ENCODE measurements around the gene TCERG1L.
A peak's percentile ranks its signal among the peaks of the same experiment; 100 is the strongest.
"Not testable (repeated sequence)": the region's sequence is repeated elsewhere in the genome, so short reads cannot be mapped to it uniquely, and the experiment has no call there.

Gene TCERG1L

DNA sequence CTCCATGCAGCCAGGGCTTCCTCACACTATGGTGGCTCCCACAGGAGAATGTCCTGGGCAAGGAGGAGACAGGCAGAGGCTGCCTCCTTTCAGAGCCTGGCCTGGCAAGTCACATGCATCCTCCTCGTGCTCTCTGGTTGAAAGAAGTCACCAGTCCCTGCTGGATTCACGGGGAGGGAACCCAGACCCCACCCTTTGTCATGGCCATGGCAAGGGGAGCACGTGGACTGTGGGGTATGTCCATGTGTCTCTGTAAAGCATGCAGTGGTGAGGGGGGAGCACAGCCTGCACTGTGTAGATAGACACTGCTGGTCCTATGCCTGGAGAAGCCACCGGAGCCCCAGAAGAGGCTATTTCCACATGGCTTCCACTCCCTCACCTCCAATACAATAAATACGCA is 225.0 kb downstream of the TCERG1L start:
- H3K4me3 ChIP-seq (ENCODE audit: low read length), result no peak overlapping the region
- no peak for DNase-seq (ENCODE audit: low read depth, low spot score)

DNA sequence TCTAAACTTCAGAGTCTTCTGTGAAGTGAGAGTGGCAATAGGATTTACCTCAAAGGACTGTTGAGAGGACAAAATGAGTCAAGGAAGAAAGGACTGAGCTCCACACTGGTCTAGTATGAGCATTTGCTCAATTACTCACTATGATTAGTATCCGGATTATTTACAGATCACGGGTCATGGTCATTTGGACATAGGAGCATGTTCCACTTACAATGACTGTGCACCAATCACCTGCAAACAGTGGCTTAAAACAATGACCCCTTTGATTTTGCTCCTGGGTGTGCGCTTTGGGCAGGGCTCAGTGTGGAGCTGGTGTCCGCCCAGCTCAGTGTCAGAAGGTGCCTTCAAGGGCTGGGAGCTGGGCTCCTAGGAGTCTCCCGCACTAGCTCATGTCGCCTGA is 225.4 kb downstream of the TCERG1L start:
- no peak overlapping the region for H3K4me3 ChIP-seq (ENCODE audit: low read length)
- DNase-seq (ENCODE audit: low read depth, low spot score), result no peak

DNA sequence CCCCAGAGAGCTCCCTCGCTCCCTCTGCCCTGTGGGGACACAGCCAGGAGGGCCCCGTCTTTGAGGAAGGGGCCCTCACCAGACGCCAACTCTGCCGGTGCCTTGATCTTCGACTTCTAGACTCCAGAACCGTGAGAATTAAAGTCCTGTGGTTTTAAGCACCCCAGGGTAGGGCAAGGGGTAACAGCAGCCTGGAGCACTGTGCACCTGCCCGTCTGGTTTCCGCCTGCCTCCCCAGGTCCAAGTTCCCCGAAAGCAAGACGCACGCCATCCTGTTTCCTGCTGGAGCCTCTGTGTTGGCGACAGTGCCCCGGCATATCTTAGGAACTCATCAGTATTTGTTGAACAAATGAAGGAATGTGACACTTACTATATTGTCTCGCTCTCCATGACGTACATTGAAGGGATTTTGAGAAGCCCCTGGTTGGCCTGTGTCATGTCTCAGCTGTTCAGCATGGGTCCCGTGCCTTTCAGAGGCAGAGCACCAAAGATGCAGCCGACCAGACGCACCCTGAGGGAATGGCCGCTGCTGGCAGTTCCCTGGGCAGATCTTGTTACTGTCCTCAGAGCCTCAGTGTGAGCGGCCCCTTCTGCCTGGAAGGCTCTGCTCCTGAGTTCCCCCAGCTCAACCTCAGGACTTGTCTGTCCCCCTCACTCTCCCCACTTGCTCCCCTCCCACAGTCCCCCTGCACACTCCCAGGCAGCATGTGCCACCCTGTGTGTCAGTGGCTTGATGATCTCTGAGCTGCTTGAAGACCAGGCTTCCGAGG is 226.2 kb downstream of the TCERG1L start:
- peak; percentile 85 for DNase-seq (ENCODE audit: low read depth, low spot score)
- H3K4me3 ChIP-seq (ENCODE audit: low read length), result peak overlapping the region; percentile 16

DNA sequence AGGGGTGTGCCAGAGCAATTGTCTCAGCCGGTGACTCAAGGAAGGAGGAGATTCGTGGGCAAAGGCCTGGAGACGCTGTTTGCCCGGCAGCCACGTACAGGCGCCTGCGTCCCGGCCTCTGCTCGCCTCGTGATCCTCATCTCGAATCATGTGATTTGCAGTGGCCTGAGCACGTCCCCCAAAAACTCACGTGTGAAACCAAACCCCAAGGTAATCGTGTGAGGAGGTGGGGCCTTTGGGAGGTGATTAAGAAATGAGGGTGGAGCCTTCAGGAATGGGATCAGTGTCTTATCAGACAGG is 226.8 kb downstream of the TCERG1L start:
- H3K4me3 ChIP-seq (ENCODE audit: low read length), result peak overlapping the region; percentile 16
- no peak for DNase-seq (ENCODE audit: low read depth, low spot score)

DNA sequence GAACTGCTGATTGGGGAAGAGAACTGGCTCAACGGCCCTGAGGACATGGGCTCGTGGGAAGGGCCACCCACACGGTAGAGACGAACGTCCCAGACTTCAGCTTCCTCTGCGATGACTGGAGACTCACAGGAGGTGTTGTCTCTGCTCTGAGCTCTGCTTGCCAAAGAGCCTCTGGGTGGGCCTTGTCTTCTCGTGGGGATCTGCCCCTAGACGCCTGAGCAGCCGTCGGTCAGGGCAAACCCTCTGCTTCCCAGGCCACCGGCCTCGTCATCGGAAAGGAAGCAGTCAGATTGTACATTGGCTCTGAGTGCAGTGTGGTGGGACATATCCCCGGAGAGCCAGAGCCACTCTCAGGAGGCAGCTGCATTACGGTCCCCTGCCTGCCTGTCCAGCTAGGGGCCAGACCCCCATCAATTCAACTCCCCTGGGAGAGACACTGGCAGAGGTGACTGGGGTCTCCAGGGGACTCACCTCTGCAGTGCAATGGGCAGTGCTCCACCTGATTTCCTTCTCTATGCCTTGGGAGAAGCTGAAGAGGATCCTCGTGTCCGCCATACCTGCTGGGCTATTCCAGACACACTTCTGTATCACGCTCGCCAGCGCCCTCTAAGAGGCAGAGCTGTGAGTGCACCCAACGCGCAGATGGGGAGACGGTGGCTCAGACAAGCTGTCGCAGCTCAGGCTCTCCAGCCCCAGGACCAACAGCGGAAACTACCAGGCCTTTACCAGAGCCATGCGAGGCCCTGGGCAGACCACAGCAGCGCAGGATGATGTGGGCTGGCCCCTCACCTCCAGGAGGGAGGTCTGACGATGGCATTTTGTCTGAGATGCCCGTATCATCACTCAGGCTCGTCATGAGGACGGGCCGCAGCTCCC is 227.4 kb downstream of the TCERG1L start:
- peak overlapping the region; percentile 16 for H3K4me3 ChIP-seq (ENCODE audit: low read length)
- no peak for DNase-seq (ENCODE audit: low read depth, low spot score)

DNA sequence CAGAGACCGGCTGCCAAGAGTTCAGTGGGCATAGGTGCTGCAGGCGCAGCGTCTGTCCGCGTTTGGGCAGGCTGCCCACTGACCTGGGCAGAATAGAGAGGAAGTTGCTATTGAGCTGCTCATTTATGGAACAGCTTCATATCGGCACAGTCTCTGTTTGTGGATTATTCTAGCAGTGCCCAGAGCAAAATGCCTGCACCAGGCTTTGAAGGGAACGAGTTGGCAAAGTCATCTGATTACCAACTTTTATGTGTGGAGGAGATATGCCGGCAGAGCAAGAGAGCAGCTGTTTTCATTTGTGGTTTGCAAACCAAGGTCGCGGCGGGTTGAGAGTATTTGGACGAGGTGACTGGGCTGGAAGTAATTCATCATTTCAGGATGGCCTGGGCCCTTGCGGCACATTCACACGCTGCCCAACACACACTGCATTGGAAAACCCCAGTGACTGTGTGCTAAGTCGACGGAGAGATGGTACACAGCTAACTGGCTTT is 228.5 kb downstream of the TCERG1L start:
- no peak overlapping the region for H3K4me3 ChIP-seq (ENCODE audit: low read length)
- DNase-seq (ENCODE audit: low read depth, low spot score), result peak; percentile 62

DNA sequence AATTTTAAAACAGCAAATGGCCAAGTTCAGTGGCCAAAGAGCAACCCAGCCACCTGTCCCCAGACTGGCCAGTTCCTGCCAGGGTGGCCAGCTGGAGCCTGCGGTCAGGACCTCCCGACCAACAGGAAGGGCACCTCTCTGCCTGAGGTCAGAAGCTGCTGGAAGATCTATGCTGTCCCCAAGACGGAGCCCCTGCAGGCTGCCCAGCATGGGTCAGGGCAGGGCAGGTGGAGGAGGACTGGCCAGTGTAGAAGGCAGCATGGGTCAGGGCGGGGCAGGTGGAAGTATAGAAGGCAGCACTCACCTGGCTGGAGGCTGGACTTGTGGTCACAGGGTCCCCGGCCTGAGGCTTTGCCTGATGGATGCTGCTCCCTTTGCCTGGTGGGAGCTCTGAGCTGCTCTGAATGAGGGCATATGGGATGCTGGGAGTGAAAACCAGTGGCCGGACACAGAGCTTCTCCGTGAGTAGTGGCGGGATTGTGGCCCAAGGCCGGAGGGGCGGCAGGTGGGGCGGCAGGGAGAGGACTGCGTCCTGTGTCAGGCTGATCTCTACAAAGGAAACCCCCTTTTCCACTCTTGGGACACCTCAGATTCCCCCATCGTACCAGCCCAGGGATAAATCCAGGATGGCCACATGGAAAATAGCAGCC is 229.2 kb downstream of the TCERG1L start:
- no peak for DNase-seq (ENCODE audit: low read depth, low spot score)
- H3K4me3 ChIP-seq (ENCODE audit: low read length), result no peak overlapping the region

DNA sequence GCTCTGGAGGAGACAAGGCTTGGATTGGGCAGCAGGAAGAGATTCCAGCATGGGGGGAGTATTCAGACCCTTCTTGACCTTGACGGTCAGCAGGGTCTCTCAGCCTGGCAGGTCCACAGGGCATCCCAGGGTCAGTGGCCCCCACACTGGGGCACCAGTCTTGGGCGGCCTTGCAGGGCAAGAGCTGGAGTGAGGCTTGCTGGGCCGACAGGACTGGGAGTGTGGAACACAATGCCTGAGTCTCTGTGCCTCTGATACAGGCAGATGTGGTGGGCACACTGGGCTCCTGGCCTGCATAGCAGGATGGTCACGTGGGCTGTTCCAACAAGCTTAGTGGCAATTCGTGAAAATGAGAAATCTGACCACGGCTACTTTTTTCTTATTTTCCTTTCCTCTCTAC is 229.7 kb downstream of the TCERG1L start:
- H3K4me3 ChIP-seq (ENCODE audit: low read length), result no peak overlapping the region
- DNase-seq (ENCODE audit: low read depth, low spot score), result no peak

DNA sequence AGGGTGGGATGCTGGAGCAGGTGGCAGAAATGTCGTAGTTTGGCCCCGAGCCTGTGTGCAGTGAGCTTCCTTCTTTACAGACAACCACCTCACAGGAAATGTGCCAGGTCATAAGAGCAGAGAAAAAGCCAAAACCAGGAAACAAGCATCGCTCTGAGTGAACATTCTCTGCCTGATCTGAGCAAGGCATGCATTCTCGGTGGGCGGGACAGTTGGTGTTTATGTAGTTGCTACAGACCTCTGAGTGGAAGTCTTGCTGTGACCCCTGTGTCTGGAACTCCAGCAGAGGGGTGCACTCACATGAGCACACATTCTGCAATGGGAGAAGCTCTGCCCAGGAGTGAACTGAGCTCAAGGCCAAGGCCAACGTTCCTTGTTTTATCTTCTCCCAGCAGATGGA is 230.1 kb downstream of the TCERG1L start:
- DNase-seq (ENCODE audit: low read depth, low spot score), result peak; percentile 83
- no peak overlapping the region for H3K4me3 ChIP-seq (ENCODE audit: low read length)

DNA sequence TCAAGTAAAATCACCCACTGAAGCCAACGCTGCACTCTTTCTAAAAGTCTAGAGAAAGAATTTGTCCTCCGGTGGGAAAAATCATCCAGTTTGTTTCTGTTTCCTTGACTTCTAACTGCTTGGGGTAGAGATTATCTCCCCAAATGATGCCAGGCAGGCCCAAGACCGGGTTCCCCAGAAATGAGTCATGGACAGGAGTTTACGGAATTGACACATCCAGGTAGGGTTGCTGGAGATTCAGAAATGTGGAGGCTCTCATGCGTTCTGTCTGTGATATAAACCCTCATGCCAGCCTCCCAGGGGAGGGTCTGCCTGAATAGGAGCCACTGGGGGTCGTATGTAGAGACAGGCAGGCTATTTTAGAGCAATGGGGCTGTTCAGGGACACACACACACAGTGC is 230.9 kb downstream of the TCERG1L start:
- no peak overlapping the region for H3K4me3 ChIP-seq (ENCODE audit: low read length)
- no peak for DNase-seq (ENCODE audit: low read depth, low spot score)

DNA sequence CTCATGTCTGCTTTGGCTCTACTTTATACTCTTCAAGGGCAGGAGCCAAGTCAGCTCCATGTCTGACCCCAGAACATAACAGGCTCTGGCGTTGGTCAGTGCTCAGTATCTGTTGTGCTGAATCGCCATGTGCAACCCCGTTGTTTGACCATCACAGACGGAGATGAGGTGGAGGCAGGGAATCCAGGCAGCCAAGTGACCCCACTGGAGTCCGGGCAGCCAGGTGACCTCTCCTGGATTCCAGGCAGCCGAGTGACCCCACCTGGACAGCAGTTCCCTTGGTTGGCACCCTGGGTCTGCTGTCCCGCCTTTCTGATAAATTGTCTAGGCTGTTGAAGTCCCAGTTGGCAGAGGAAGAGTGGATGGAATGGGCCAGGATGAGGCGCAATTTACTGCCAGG is 232.2 kb downstream of the TCERG1L start:
- no peak for DNase-seq (ENCODE audit: low read depth, low spot score)
- no peak overlapping the region for H3K4me3 ChIP-seq (ENCODE audit: low read length)

DNA sequence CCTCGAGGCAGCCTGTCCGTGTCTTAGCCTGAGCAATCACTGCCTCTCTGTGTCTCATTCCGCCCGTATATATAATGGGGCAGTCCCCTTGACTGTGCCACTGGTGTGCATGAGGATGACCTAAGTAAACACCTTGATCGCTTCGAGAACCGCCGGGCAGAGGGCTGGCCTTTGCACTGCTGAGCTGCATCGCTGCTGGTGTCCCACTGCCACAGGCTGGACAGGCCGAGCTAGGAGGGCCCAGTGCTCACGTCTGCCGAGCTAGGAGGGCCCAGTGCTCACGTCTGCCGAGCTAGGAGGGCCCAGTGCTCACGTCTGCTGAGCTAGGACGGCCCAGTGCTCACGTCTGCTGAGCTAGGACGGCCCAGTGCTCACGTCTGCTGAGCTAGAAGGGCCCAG is 232.6 kb downstream of the TCERG1L start:
- not testable (repeated sequence) for DNase-seq (ENCODE audit: low read depth, low spot score)

DNA sequence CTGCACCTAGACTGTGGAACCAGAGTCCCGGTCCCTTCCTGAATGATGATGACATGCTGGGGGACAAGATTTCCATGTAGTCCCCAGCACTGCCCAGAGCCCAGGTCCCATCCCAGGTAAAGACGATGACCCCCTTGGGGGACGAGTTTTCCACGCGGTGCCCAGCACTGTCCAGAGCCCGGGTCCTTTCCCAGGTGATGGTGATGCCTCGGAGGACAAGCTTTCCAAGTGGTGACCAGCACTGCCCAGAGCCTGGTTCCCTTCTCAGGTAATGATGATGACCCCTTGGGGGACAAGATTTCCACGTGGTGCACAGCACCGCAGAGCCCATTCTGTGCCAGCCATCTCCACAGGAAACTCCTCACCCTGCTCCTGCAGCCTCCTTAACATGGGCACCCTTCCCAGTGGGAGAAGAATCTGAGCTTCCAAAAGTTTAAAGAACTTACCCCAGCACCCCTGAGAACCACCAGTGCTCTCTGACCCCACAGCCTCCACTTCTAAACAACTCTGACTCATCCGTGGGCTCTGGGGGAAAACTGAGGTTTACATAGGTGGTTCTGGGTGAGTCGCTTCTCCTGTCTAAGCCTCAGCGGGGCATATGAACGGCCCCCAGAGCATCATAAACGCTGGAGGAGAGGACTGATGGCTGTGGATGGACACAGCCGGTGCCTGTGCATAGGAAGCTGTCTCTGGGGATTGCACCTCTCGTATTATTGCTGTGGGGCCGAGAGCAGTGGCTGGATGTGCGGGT is 233.2 kb downstream of the TCERG1L start:
- no peak overlapping the region for H3K4me3 ChIP-seq (ENCODE audit: low read length)
- DNase-seq (ENCODE audit: low read depth, low spot score), result no peak

More for the DNA sequence above, 232.6 kb downstream of the TCERG1L start:
- H3K4me3 ChIP-seq (ENCODE audit: low read length), result not testable (repeated sequence)

DNA sequence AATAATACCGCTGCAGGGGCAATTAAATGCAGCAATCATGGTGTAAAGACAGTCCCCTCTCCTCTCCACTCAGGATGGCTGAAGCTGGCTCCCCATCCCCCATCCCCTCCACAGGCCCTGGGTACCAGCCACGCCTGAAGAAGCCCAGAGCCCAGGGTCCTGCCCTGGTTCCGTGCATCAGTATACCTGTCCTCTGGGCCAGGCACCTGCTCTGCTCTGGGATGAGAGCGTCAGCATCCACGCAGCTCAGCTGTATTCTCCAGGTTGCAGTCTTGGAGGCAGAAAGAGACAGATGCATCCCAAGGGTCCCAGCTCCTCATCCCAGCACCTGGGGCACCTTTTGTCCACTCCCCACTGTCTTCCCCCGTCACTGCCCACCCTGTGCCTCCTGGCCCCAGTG is 233.8 kb downstream of the TCERG1L start:
- no peak for DNase-seq (ENCODE audit: low read depth, low spot score)
- H3K4me3 ChIP-seq (ENCODE audit: low read length), result no peak overlapping the region

DNA sequence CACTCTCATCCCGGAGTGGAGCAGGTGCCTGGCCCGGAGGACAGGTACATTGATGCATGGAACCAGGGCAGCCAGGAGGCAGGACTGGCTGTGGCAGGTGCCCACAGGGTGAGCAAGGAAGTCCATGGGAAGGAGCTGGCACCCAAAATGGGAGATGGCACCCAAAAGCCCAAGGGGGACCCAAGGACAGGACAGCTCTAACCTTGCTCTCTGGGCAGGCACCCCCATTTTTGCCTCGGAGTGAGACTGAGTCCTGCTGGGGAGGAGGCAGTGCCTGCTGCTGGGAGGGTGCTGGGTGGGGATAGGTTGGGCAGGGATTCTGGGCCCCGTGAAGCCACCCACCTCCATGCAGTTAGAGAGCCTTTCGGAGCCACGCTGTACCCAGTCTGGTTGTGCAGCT is 234.5 kb downstream of the TCERG1L start:
- DNase-seq (ENCODE audit: low read depth, low spot score), result no peak
- H3K4me3 ChIP-seq (ENCODE audit: low read length), result no peak overlapping the region

DNA sequence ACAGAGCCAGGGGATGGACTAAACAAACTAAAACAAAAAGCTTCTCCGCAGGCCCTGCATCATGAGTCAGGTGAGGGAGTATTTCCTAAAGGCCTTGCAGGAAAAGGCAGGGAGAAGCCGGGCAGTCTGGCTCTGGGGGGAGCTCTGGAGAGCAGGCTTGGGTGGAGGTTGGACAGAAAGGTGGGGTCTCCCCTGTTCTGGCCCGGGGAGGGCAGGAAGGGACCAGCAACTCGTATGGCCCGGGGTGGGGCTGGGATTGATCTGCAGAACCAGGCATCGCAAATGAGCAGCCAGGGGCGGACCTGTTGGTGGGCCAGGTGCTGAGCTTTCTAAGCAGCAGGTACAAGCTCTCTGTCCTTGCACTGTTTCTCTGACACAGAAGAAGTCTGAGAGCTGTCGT is 235.2 kb downstream of the TCERG1L start:
- DNase-seq (ENCODE audit: low read depth, low spot score), result no peak
- H3K4me3 ChIP-seq (ENCODE audit: low read length), result no peak overlapping the region

DNA sequence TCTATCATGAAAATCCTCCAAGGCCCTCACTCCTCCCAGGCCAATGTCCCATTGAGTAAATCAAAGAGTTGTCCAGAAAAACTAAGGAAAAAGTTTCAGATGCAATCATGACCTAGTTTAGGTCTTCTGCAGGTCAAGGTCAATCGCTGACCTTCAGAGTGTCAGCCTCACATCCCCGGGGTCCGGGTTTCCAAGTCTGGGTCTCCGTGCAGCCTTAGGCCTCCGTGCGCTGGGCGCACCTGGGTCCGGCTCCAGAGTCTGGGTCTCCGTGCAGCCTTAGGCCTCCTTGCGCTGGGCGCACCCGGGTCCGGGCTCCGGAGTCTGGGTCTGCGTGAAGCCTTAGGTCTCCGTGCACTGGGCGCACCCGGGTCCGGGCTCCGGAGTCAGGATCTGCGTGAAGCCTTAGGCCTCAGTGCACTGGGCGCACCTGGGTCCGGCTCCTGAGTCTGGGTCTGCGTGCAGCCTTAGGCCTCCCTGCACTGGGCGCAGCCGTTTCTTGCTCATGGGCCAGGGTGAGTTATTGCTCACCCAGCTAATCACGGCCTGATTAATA is 236.2 kb downstream of the TCERG1L start:
- DNase-seq (ENCODE audit: low read depth, low spot score), result no peak
- no peak overlapping the region for H3K4me3 ChIP-seq (ENCODE audit: low read length)

DNA sequence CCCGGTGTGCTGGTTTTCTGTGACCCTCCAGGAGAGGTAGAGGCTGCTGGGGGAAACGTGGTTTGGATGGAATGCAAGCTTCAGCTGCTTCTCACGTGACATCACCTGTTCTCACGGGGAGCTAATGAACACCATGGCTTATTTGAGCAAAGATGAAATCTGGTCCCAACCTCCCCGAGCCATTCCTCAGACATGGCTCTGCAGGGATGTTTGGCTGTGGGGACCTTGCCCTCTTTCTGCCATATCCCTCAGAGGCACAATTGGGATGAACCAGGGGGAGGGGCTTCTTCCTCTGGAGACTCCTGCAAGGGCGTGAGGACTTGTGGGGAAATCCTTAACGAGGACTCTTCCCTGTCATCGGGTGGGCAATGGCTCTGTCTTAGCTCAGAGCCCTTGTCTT is 236.8 kb downstream of the TCERG1L start:
- no peak for DNase-seq (ENCODE audit: low read depth, low spot score)
- H3K4me3 ChIP-seq (ENCODE audit: low read length), result no peak overlapping the region

DNA sequence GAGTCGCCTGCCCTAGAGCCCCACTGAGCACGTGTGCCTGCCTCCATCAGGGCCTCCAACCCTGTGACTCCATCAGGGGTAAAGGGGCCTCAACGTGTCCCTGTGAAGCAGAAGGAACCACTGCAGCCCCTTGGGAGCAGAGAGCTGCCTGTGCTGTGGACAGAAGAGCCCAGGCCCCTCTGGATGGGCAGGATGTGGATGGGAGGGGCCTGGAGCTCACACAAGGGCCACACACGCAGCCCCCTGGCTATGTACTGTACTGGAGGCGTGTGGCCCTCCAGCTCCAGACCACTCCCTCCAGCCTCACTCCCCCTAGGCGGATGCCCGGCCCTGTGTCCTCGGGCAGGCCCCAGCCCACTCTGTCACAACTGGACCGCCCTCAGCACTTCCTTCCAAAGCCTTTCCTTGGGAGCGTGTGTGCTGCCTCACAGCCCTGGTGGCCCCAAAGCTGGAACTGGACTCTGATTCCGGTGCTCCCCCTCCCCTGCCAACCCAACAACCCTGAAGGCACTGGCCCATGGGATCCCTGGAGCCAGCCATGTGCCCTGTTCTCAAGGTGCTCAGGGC is 238.0 kb downstream of the TCERG1L start:
- no peak for DNase-seq (ENCODE audit: low read depth, low spot score)
- no peak overlapping the region for H3K4me3 ChIP-seq (ENCODE audit: low read length)
